ENCODE data around the gene CNIH4. TPM values are rescaled to one million over a fixed set of nuclear protein-coding genes. Genes with fewer than 3 reads are reported as not detected.

Gene CNIH4
- total RNA-seq, 1 experiment from 2014 or later: 48.9 TPM

DNA sequence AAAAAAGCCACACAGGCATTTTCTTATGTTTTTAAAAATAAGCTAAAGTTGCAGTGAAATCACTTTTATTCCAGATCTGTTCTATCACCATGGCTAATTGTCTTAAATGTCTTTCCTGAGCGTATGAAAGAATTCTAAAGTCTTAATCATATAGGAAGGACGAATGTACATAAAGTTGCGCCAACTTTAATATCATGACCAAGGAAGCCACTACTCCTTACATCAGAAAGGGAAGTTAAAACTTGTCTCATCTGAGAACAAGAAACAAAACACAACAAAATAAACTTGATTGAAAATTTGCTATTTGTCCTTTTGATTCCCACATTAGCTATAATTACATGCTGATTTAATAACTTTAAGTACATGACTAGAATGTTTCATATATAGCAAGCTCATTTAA is 26.5 kb downstream of the CNIH4 start:
- Histone ChIP-seq H3K79me2 (ENCODE audit: insufficient read depth, low read length) (no peaks in the 10 kb centered on the region), H3K4me1 (ENCODE audit: control insufficient read depth in 1 of 2, insufficient read depth in 2 of 2, low read length in 2 of 2) (peaks cover 0 to under 1% of the 10 kb centered on the region in 2 experiments; a peak in 1 of 4 replicates), H3K9me2 (ENCODE audit: insufficient read depth) (no peaks in the 10 kb centered on the region), H3K9me3 (ENCODE audit: control insufficient read depth in 1 of 2, insufficient read depth in 1 of 2, low read depth in 1 of 2, low read length in 2 of 2) (no peaks in the 10 kb centered on the region), H3K27me3 (ENCODE audit: insufficient read depth, low read length) (no peaks in the 10 kb centered on the region), H3K4me2 (ENCODE audit: low read length) (no peak overlapping the region), H2AFZ (ENCODE audit: low read depth, low read length, poor library complexity, severe bottlenecking) (no peak overlapping the region), H3K9ac (ENCODE audit: low read length) (no peak overlapping the region), H3K4me3 (replicated peaks in 1 of 2; ENCODE audit: low read depth in 1 of 2, low read length in 2 of 2) (no peak overlapping the region), H3K27ac (ENCODE audit: low read depth, low read length) (no peak overlapping the region), H4K20me1 (ENCODE audit: insufficient read depth) (no peaks in the 10 kb centered on the region), H3K36me3 (ENCODE audit: control insufficient read depth in 1 of 2, insufficient read depth in 2 of 2, low read length in 2 of 2) (peaks cover 5 to 11% of the 10 kb centered on the region in 2 experiments)
- intact Hi-C loops (cut with micrococcal nuclease): no loop called here
- ChIA-PET RAD21 (ENCODE audit: low non-redundant PET in 1 of 2, low total read pairs in 2 of 2, uncharacterized antibody in 2 of 2, unreplicated experiment in 2 of 2) (interaction anchor here in 1 of 2 experiments (0.6 kb wide), 1 partner anchor 572 kb away, joined by 5 read pairs; no protein-coding TSS in a partner anchor), CTCF (no interaction called here), POLR2A (interaction anchor here (1.0 to 1.4 kb wide), 2 partner anchors 33 to 44 kb away, joined by 3 read pairs; no protein-coding TSS in a partner anchor)
- TF ChIP-seq, protein P1, sequence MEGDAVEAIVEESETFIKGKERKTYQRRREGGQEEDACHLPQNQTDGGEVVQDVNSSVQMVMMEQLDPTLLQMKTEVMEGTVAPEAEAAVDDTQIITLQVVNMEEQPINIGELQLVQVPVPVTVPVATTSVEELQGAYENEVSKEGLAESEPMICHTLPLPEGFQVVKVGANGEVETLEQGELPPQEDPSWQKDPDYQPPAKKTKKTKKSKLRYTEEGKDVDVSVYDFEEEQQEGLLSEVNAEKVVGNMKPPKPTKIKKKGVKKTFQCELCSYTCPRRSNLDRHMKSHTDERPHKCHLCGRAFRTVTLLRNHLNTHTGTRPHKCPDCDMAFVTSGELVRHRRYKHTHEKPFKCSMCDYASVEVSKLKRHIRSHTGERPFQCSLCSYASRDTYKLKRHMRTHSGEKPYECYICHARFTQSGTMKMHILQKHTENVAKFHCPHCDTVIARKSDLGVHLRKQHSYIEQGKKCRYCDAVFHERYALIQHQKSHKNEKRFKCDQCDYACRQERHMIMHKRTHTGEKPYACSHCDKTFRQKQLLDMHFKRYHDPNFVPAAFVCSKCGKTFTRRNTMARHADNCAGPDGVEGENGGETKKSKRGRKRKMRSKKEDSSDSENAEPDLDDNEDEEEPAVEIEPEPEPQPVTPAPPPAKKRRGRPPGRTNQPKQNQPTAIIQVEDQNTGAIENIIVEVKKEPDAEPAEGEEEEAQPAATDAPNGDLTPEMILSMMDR (IDR thresholded peaks at IDR 0.05 in 2 of 3, conservative IDR thresholded peaks at IDR 0.05 in 1 of 3; ENCODE audit: borderline replicate concordance in 1 of 3, insufficient read depth in 1 of 3, low read depth in 2 of 3, low read length in 2 of 3): no peak
- no peak for TF ChIP-seq EZH2 (IDR thresholded peaks at IDR 0.05)
- no peak for TF ChIP-seq SRF (IDR thresholded peaks at IDR 0.05; ENCODE audit: low read depth)
- no peak for TF ChIP-seq CBX3 (IDR thresholded peaks at IDR 0.05; ENCODE audit: low read depth)
- TF ChIP-seq ELF1 (IDR thresholded peaks at IDR 0.05; ENCODE audit: borderline replicate concordance, low read depth): no peak
- no peak for TF ChIP-seq SP1 (IDR thresholded peaks at IDR 0.05; ENCODE audit: low read depth)
- no peak for TF ChIP-seq SIN3A (IDR thresholded peaks at IDR 0.05; ENCODE audit: low read depth)
- TF ChIP-seq, protein P2, sequence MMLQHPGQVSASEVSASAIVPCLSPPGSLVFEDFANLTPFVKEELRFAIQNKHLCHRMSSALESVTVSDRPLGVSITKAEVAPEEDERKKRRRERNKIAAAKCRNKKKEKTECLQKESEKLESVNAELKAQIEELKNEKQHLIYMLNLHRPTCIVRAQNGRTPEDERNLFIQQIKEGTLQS (IDR thresholded peaks at IDR 0.05): no peak
- TF ChIP-seq EGR1 (IDR thresholded peaks at IDR 0.05; ENCODE audit: low read depth): no peak
- TF ChIP-seq, protein P3, sequence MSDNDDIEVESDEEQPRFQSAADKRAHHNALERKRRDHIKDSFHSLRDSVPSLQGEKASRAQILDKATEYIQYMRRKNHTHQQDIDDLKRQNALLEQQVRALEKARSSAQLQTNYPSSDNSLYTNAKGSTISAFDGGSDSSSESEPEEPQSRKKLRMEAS (IDR thresholded peaks at IDR 0.05): no peak
- no peak for TF ChIP-seq ZFX (IDR thresholded peaks at IDR 0.05)
- no peak for TF ChIP-seq TCF7L2 (IDR thresholded peaks at IDR 0.05; ENCODE audit: borderline replicate concordance, extremely low read depth, insufficient read depth, insufficient read length)
- TF ChIP-seq, protein P4, sequence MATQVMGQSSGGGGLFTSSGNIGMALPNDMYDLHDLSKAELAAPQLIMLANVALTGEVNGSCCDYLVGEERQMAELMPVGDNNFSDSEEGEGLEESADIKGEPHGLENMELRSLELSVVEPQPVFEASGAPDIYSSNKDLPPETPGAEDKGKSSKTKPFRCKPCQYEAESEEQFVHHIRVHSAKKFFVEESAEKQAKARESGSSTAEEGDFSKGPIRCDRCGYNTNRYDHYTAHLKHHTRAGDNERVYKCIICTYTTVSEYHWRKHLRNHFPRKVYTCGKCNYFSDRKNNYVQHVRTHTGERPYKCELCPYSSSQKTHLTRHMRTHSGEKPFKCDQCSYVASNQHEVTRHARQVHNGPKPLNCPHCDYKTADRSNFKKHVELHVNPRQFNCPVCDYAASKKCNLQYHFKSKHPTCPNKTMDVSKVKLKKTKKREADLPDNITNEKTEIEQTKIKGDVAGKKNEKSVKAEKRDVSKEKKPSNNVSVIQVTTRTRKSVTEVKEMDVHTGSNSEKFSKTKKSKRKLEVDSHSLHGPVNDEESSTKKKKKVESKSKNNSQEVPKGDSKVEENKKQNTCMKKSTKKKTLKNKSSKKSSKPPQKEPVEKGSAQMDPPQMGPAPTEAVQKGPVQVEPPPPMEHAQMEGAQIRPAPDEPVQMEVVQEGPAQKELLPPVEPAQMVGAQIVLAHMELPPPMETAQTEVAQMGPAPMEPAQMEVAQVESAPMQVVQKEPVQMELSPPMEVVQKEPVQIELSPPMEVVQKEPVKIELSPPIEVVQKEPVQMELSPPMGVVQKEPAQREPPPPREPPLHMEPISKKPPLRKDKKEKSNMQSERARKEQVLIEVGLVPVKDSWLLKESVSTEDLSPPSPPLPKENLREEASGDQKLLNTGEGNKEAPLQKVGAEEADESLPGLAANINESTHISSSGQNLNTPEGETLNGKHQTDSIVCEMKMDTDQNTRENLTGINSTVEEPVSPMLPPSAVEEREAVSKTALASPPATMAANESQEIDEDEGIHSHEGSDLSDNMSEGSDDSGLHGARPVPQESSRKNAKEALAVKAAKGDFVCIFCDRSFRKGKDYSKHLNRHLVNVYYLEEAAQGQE (IDR thresholded peaks at IDR 0.05; ENCODE audit: low read depth): no peak
- TF ChIP-seq FOSL1 (IDR thresholded peaks at IDR 0.05; ENCODE audit: low read depth): no peak
- no peak for TF ChIP-seq POLR2A (IDR thresholded peaks at IDR 0.05; ENCODE audit: borderline replicate concordance, extremely low read depth, insufficient read depth, insufficient read length)
- TF ChIP-seq, protein P5, sequence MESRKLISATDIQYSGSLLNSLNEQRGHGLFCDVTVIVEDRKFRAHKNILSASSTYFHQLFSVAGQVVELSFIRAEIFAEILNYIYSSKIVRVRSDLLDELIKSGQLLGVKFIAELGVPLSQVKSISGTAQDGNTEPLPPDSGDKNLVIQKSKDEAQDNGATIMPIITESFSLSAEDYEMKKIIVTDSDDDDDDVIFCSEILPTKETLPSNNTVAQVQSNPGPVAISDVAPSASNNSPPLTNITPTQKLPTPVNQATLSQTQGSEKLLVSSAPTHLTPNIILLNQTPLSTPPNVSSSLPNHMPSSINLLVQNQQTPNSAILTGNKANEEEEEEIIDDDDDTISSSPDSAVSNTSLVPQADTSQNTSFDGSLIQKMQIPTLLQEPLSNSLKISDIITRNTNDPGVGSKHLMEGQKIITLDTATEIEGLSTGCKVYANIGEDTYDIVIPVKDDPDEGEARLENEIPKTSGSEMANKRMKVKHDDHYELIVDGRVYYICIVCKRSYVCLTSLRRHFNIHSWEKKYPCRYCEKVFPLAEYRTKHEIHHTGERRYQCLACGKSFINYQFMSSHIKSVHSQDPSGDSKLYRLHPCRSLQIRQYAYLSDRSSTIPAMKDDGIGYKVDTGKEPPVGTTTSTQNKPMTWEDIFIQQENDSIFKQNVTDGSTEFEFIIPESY (IDR thresholded peaks at IDR 0.05; ENCODE audit: extremely low read depth, insufficient replicate concordance, low read length): no peak
- TF ChIP-seq EZH2phosphoT487 (IDR thresholded peaks at IDR 0.05; ENCODE audit: borderline replicate concordance): no peak
- TF ChIP-seq CEBPB (IDR thresholded peaks at IDR 0.05; ENCODE audit: low read depth): no peak
- no peak for TF ChIP-seq ZNF274 (IDR thresholded peaks at IDR 0.05; ENCODE audit: low read depth, low read length)
- ATAC-seq (no peak), DNase-seq (ENCODE audit: low read depth, low spot score) (no peak)
- no TSS peak for BruUV-seq (replicated peaks)

All from HCT116 (cell line).